Keratinocyte (primary cell): ENCODE data around the gene KRT24. TPM values are rescaled to one million over a fixed set of nuclear protein-coding genes. Genes with fewer than 3 reads are reported as not detected.

Experiments
- DNase-seq: peaks from one replicate; pipeline ENCODE4 v3.0.0-alpha.2; 2011; ENCODE audit warnings: low read depth, missing footprints, low spot score
- FAIRE-seq: peaks from 2 replicates; lab custom pipeline; 2011; peaks lifted over from hg19 to GRCh38; lab: Jason Lieb, UNC
- H2AFZ ChIP-seq: 2 replicates; pipeline ENCODE4 v1.6.0; 2012; ENCODE audit warnings: low read length, control low read depth, inconsistent platforms; ENCODE audit not compliant: control insufficient read depth
- H3K27ac ChIP-seq: 2 replicates; pipeline ENCODE4 v1.5.1; 2011; ENCODE audit warnings: low read length; ENCODE audit not compliant: control insufficient read depth, insufficient read depth
- H3K27me3 ChIP-seq: 3 replicates; pipeline ENCODE4 v1.6.0; 2011; ENCODE audit warnings: low read length; ENCODE audit not compliant: control insufficient read depth, insufficient read depth; ENCODE audit errors: extremely low read depth
- H3K36me3 ChIP-seq, 2 experiments: 2 replicates in 1 of 2; 3 replicates in 1 of 2; pipeline ENCODE4 v1.5.1; 2011; ENCODE audit warnings: low read length in 2 of 2, mild to moderate bottlenecking in 1 of 2; ENCODE audit not compliant: control insufficient read depth in 2 of 2, insufficient read depth in 2 of 2; ENCODE audit errors: extremely low read depth in 1 of 2
- H3K4me1 ChIP-seq: 3 replicates; pipeline ENCODE4 v1.5.1; 2011; ENCODE audit warnings: low read length; ENCODE audit not compliant: control insufficient read depth, insufficient read depth; ENCODE audit errors: extremely low read depth
- H3K4me2 ChIP-seq: 3 replicates; pipeline ENCODE4 v1.6.0; 2011; ENCODE audit warnings: low read depth, low read length; ENCODE audit not compliant: control insufficient read depth, insufficient read depth; ENCODE audit errors: extremely low read depth
- H3K4me3 ChIP-seq, 3 experiments: fragments of 200-600 bp in 1 of 3; sonication (generic) in 1 of 3; 2 replicates in 2 of 3; 3 replicates in 1 of 3; pipeline ENCODE4 v1.5.1; 2011 to 2016; ENCODE audit warnings: low read length in 3 of 3, mild to moderate bottlenecking in 3 of 3, control low read depth in 2 of 3, inconsistent platforms in 1 of 3, low read depth in 1 of 3, mixed read lengths in 1 of 3, mixed run types in 1 of 3, moderate library complexity in 1 of 3; ENCODE audit not compliant: control insufficient read depth in 2 of 3, insufficient read depth in 2 of 3; ENCODE audit errors: extremely low read depth in 1 of 3
- H3K79me2 ChIP-seq: 2 replicates; pipeline ENCODE4 v1.6.0; 2012; ENCODE audit warnings: low read length; ENCODE audit not compliant: control insufficient read depth, insufficient read depth
- H3K9ac ChIP-seq: 3 replicates; pipeline ENCODE4 v1.6.0; 2011; ENCODE audit warnings: low read length; ENCODE audit not compliant: control insufficient read depth, insufficient read depth; ENCODE audit errors: extremely low read depth
- H3K9me1 ChIP-seq: 3 replicates; pipeline ENCODE4 v1.6.0; 2011; ENCODE audit warnings: low read length; ENCODE audit not compliant: control insufficient read depth, insufficient read depth; ENCODE audit errors: extremely low read depth
- H3K9me3 ChIP-seq: 2 replicates; pipeline ENCODE4 v1.5.1; 2012; ENCODE audit warnings: low read depth, low read length; ENCODE audit not compliant: control insufficient read depth
- H4K20me1 ChIP-seq: 3 replicates; pipeline ENCODE4 v1.6.0; 2011; ENCODE audit warnings: low read length; ENCODE audit not compliant: control insufficient read depth, insufficient read depth; ENCODE audit errors: extremely low read depth
- EZH2 ChIP-seq: IDR thresholded peaks from one replicate; pipeline ENCODE4 v1.6.1; 2012; ENCODE audit warnings: inconsistent platforms, mild to moderate bottlenecking, low read length, moderate library complexity
- dilution Hi-C: fragments of 300-500 bp; cut with MboI; formaldehyde crosslinking; loops from one replicate; pipeline ENCODE4 v1.7.0; 2020; ENCODE audit warnings: low sequenced_read_pairs; ENCODE audit not compliant: extremely low pct_ligation_motif_present
- polyA plus RNA-seq, 5 experiments: library from polyadenylated mRNA; depleted of rRNA in 3 of 5; stranded (reverse) in 3 of 5; stranded (forward) in 1 of 5; unstranded in 1 of 5; fragments of >200 nt; gene quantifications; 1 replicate in 1 of 5; 2 replicates in 3 of 5; 3 replicates in 1 of 5; pipeline versions ENCODE4 v1.2.1 to v1.2.3, GENCODE V29; 2011 to 2012; ENCODE audit warnings: missing spikeins in 2 of 5, low read depth in 1 of 5, low replicate concordance in 1 of 5
- TF ChIP-seq, protein P1 (sequence below), 3 experiments: IDR thresholded peaks in 1 of 3; conservative IDR thresholded peaks in 1 of 3; optimal IDR thresholded peaks in 1 of 3; 2 replicates in 2 of 3; 3 replicates in 1 of 3; pipeline versions ENCODE3 to v1.5.1; 2011; ENCODE audit warnings: low read length in 3 of 3, mild to moderate bottlenecking in 3 of 3, moderate library complexity in 2 of 3, control low read depth in 1 of 3, inconsistent platforms in 1 of 3; ENCODE audit not compliant: insufficient read depth in 2 of 3; ENCODE audit errors: extremely low read depth in 1 of 3

The KRT24 gene
- polyA plus RNA-seq, 1 donor (not counting 4 experiments of a cell fraction or from before 2014, with no cell fraction given): 1.0 TPM

DNA sequence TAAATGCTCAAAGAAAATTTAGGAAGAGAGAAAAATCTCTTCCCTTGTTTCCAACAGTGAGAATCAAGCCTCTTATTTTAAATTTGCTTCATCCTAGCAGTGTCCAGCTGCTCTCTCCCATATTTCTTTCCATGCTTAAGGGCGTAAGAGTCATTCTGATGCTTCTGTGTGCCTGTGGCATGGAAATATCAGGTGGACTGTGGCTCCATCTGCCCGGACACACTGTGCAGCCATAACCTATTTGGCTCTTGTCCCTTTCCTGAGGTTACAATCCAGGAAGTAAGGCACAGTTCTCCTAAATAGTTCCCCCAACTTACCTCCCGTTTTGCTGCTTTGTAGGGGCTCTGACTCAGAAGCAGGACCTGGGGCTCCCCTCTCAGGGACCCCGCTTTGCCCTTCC is 32.3 kb downstream of the KRT24 start:
- Histone ChIP-seq H3K27me3 (peaks cover 10% of the 10 kb centered on the region), H3K4me3 (no peak overlapping the region), H3K27ac (no peak overlapping the region), H3K79me2 (no peaks in the 10 kb centered on the region), H3K9me3 (no peaks in the 10 kb centered on the region), H3K36me3 (no peaks in the 10 kb centered on the region), H3K9me1 (no peaks in the 10 kb centered on the region), H3K4me1 (no peaks in the 10 kb centered on the region), H2AFZ (no peak overlapping the region), H3K4me2 (no peak overlapping the region), H4K20me1 (no peaks in the 10 kb centered on the region), H3K9ac (no peak overlapping the region)
- DNase-seq (no peak), FAIRE-seq (no peak)
- dilution Hi-C loops: no loop called here
- no peak for TF ChIP-seq EZH2
- TF ChIP-seq, protein P1, sequence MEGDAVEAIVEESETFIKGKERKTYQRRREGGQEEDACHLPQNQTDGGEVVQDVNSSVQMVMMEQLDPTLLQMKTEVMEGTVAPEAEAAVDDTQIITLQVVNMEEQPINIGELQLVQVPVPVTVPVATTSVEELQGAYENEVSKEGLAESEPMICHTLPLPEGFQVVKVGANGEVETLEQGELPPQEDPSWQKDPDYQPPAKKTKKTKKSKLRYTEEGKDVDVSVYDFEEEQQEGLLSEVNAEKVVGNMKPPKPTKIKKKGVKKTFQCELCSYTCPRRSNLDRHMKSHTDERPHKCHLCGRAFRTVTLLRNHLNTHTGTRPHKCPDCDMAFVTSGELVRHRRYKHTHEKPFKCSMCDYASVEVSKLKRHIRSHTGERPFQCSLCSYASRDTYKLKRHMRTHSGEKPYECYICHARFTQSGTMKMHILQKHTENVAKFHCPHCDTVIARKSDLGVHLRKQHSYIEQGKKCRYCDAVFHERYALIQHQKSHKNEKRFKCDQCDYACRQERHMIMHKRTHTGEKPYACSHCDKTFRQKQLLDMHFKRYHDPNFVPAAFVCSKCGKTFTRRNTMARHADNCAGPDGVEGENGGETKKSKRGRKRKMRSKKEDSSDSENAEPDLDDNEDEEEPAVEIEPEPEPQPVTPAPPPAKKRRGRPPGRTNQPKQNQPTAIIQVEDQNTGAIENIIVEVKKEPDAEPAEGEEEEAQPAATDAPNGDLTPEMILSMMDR (optimal IDR thresholded peaks at IDR 0.05 in 1 of 3, IDR thresholded peaks at IDR 0.05 in 1 of 3, conservative IDR thresholded peaks at IDR 0.05 in 1 of 3; ENCODE audit: extremely low read depth in 1 of 3, insufficient read depth in 2 of 3, low read length in 3 of 3): no peak

GRCh38 chr17:40666331-40666730 is 37.2 kb downstream of the KRT24 start:
- H3K4me3 ChIP-seq: no peak overlapping the region
- H3K9me3 ChIP-seq: no peaks in the 10 kb centered on the region
- H4K20me1 ChIP-seq: no peaks in the 10 kb centered on the region
- no peaks in the 10 kb centered on the region for H3K27me3 ChIP-seq
- no peaks in the 10 kb centered on the region for H3K36me3 ChIP-seq
- H3K4me1 ChIP-seq: peaks cover 4% of the 10 kb centered on the region
- no peak overlapping the region for H2AFZ ChIP-seq
- H3K9me1 ChIP-seq: no peaks in the 10 kb centered on the region
- FAIRE-seq: no peak
- no peaks in the 10 kb centered on the region for H3K79me2 ChIP-seq
- no peak overlapping the region for H3K27ac ChIP-seq
- dilution Hi-C loops: no loop called here
- TF ChIP-seq, protein P1 (optimal IDR thresholded peaks at IDR 0.05 in 1 of 3, IDR thresholded peaks at IDR 0.05 in 1 of 3, conservative IDR thresholded peaks at IDR 0.05 in 1 of 3; ENCODE audit: extremely low read depth in 1 of 3, insufficient read depth in 2 of 3, low read length in 3 of 3): no peak
- no peak for TF ChIP-seq EZH2
- H3K4me2 ChIP-seq: no peak overlapping the region
- H3K9ac ChIP-seq: no peak overlapping the region
- DNase-seq: no peak
